Cardiac muscle cell (in vitro differentiated cells and primary cell): ENCODE results near the gene EPC1. TPM values are rescaled to one million over a fixed set of nuclear protein-coding genes. Genes with fewer than 3 reads are reported as not detected.

Experiments
- DNase-seq, 2 donors: peaks; one replicate each; pipeline versions ENCODE4 v3.0.0 to v3.0.0-alpha.2; 2010 to 2017; ENCODE audit warnings: low read depth in 1 of 2, low spot score in 1 of 2
- H3K27ac ChIP-seq: fragments of 200-600 bp; sonication (generic); 2 replicates; pipeline ENCODE4 v1.5.1; 2016
- H3K27me3 ChIP-seq: fragments of 200-600 bp; sonication (generic); 2 replicates; pipeline ENCODE4 v1.6.0; 2016; ENCODE audit warnings: control low read depth
- H3K36me3 ChIP-seq: fragments of 200-600 bp; sonication (generic); 2 replicates; pipeline ENCODE4 v1.5.1; 2016; ENCODE audit warnings: control low read depth
- H3K4me1 ChIP-seq: fragments of 200-600 bp; sonication (generic); 2 replicates; pipeline ENCODE4 v1.8.1; 2017; ENCODE audit warnings: low read depth, mild to moderate bottlenecking, mixed run types
- H3K4me3 ChIP-seq: fragments of 200-600 bp; sonication (generic); 2 replicates; pipeline ENCODE4 v1.5.1; 2016; ENCODE audit warnings: mild to moderate bottlenecking
- H3K9me3 ChIP-seq: fragments of 200-600 bp; sonication (generic); 2 replicates; pipeline ENCODE4 v1.5.1; 2017; ENCODE audit warnings: low read depth, mild to moderate bottlenecking, control low read depth
- CTCF ChIP-seq: IDR thresholded peaks from 2 replicates; pipeline ENCODE4 v1.5.1; 2012; ENCODE audit warnings: low read depth, mild to moderate bottlenecking, low read length
- polyA plus RNA-seq: library from polyadenylated mRNA; unstranded; fragments of >200 nt; fragmentation: Nextera tagmentation; extraction: Ambion mirVana; gene quantifications from 2 replicates; pipeline ENCODE4 v1.2.1, GENCODE V29; 2016
- total RNA-seq: library from RNA; depleted of rRNA; stranded (reverse); fragments of >200 nt; gene quantifications from 2 replicates; pipeline ENCODE4 v1.2.3, GENCODE V29; 2016

Gene EPC1
- total and polyA plus RNA-seq, 2 experiments from 2014 or later, result 12.9 to 25.4 TPM

DNA sequence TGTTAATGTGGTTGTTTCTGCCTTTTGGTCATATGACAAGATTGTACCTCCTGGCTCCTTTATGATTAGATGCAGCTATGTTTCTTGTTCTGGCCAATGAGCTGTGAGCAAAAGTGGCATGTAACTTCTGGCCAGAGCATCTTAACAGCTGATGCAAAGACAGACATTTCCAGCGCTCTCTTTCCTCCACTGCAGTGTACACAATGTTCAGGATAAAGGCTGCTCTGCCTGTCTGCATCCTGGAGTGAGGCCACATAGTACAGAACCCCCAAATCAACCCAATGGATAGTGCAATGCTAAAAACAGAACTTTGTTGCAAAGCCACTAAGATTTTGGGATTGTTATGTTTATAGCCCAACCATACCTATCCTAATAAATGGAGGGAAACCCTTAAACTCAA, 17.9 kb downstream of the EPC1 start:
- Histone ChIP-seq H3K4me3 (no peak overlapping the region), H3K36me3 (no peaks in the 10 kb centered on the region), H3K4me1 (peaks cover 33% of the 10 kb centered on the region), H3K27ac (no peak overlapping the region), H3K27me3 (no peaks in the 10 kb centered on the region), H3K9me3 (no peaks in the 10 kb centered on the region)
- TF ChIP-seq CTCF, result no peak
- DNase-seq, result no peak

- Histone ChIP-seq H3K27ac (no peak overlapping the region), H3K4me1 (peaks cover 33% of the 10 kb centered on the region), H3K36me3 (no peaks in the 10 kb centered on the region), H3K27me3 (no peaks in the 10 kb centered on the region), H3K9me3 (no peaks in the 10 kb centered on the region), H3K4me3 (no peak overlapping the region)
- no peak for TF ChIP-seq CTCF
- DNase-seq, result no peak
Measured at GRCh38 chr10:32328499-32328898, 18.5 kb downstream of the EPC1 start.

- H3K4me1 ChIP-seq, result peaks cover 27% of the 10 kb centered on the region
Measured at GRCh38 chr10:32327364-32327691, 19.6 kb downstream of the EPC1 start.

DNA sequence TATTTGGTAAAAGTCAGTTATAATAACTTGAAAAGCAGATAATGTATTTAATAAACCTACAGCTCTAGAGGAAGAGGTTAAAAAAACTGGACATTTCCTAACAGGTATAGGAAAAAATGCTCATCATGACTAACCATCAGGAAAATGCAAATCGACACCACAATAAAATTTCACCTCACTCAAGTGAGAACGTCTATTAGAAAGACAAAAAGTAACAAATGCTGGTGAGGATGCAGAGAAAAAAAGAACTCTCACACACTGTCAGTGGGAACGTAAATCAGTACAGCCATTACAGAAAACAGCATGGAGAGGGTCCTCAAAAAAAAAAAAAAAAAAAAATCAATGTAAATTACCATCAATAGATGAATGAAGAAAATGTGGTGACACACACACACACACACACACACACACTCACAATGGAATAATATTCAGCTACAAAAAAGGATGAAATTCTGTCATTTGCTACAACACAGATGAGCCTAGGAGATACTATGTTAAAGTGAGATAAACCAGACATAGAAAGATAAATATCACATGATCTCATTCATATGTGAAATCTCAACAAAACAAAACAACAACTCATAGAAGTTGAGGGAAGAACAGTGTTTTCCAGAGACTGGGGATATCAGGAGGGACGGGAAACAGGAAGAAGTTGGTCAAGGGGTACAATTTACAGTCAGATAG, 20.1 kb downstream of the EPC1 start:
- Histone ChIP-seq H3K27ac (peak overlapping the region; percentile 53), H3K9me3 (no peaks in the 10 kb centered on the region), H3K4me3 (no peak overlapping the region), H3K4me1 (peaks cover 22% of the 10 kb centered on the region), H3K27me3 (no peaks in the 10 kb centered on the region), H3K36me3 (no peaks in the 10 kb centered on the region)
- DNase-seq, result no peak
- TF ChIP-seq CTCF, result no peak

More at GRCh38 chr10:32327364-32327691, 19.6 kb downstream of the EPC1 start:
- Histone ChIP-seq H3K4me3 (no peak overlapping the region), H3K27ac (no peak overlapping the region), H3K36me3 (no peaks in the 10 kb centered on the region), H3K9me3 (no peaks in the 10 kb centered on the region), H3K27me3 (no peaks in the 10 kb centered on the region)
- TF ChIP-seq CTCF, result no peak
- DNase-seq, result no peak

GRCh38 chr10:32326119-32326518, 20.8 kb downstream of the EPC1 start:
- Histone ChIP-seq H3K27me3 (no peaks in the 10 kb centered on the region), H3K4me1 (peaks cover 21% of the 10 kb centered on the region), H3K36me3 (peaks cover 3% of the 10 kb centered on the region), H3K27ac (peak overlapping the region; percentile 53), H3K9me3 (no peaks in the 10 kb centered on the region), H3K4me3 (no peak overlapping the region)
- no peak for TF ChIP-seq CTCF
- DNase-seq, result no peak

GRCh38 chr10:32323051-32323450, 23.9 kb downstream of the EPC1 start:
- H3K4me3 ChIP-seq, result no peak overlapping the region
- H3K4me1 ChIP-seq, result peaks cover 16% of the 10 kb centered on the region
- peaks cover 3% of the 10 kb centered on the region for H3K36me3 ChIP-seq
- no peak overlapping the region for H3K27ac ChIP-seq
- no peaks in the 10 kb centered on the region for H3K9me3 ChIP-seq
- TF ChIP-seq CTCF, result no peak
- no peaks in the 10 kb centered on the region for H3K27me3 ChIP-seq
- DNase-seq, result no peak
